Type B pancreatic cell (in vitro differentiated cells): ENCODE results near the gene SAMD5. TPM values are rescaled to one million over a fixed set of nuclear protein-coding genes. Genes with fewer than 3 reads are reported as not detected.
"Not testable (repeated sequence)": the region's sequence is repeated elsewhere in the genome, so short reads cannot be mapped to it uniquely, and the experiment has no call there.

Experiments used
- DNase-seq: peaks from one replicate; pipeline ENCODE4 v3.0.0; 2021; ENCODE audit warnings: mixed read lengths; ENCODE audit not compliant: unreplicated experiment; ENCODE audit errors: extremely low spot score
- H3K27ac Mint-ChIP-seq: 2 replicates; pipeline ENCODE4 v1.8.0; 2021; ENCODE audit warnings: mild to moderate bottlenecking, mixed read lengths
- H3K27me3 Mint-ChIP-seq: 2 replicates; pipeline ENCODE4 v1.8.0; 2021; ENCODE audit warnings: mixed read lengths
- H3K36me3 Mint-ChIP-seq: 2 replicates; pipeline ENCODE4 v1.8.0; 2021; ENCODE audit warnings: mixed read lengths
- H3K4me1 Mint-ChIP-seq: one replicate; pipeline ENCODE4 v1.8.0; 2021; ENCODE audit warnings: mixed read lengths; ENCODE audit not compliant: unreplicated experiment
- H3K4me3 Mint-ChIP-seq: 2 replicates; pipeline ENCODE4 v1.8.0; 2021; ENCODE audit warnings: mild to moderate bottlenecking, mixed read lengths
- H3K9me3 Mint-ChIP-seq: 2 replicates; pipeline ENCODE4 v1.8.0; 2021; ENCODE audit warnings: mixed read lengths
- CTCF ChIP-seq: fragments of 200-600 bp; sonication (generic); conservative IDR thresholded peaks from 2 replicates; pipeline ENCODE4 v1.5.0; 2021; ENCODE audit warnings: antibody characterized with exemption, mild to moderate bottlenecking
- total RNA-seq: library from RNA; stranded (reverse); gene quantifications from 2 replicates; pipeline ENCODE4 v1.2.1, GENCODE V29; 2021; ENCODE audit warnings: low replicate concordance

The SAMD5 gene
- total RNA-seq, 1 donor from 2014 or later = 11.5 TPM

- H3K27ac Mint-ChIP-seq = no peak overlapping the region
- H3K36me3 Mint-ChIP-seq = peaks cover 3% of the 10 kb centered on the region
- DNase-seq = no peak
- H3K27me3 Mint-ChIP-seq = no peaks in the 10 kb centered on the region
- H3K4me3 Mint-ChIP-seq = no peak overlapping the region
- no peaks in the 10 kb centered on the region for H3K4me1 Mint-ChIP-seq
- peaks cover 7% of the 10 kb centered on the region for H3K9me3 Mint-ChIP-seq
- TF ChIP-seq CTCF = no peak
Observed at GRCh38 chr6:147540075-147540474, 31.6 kb downstream of the SAMD5 start.

DNA sequence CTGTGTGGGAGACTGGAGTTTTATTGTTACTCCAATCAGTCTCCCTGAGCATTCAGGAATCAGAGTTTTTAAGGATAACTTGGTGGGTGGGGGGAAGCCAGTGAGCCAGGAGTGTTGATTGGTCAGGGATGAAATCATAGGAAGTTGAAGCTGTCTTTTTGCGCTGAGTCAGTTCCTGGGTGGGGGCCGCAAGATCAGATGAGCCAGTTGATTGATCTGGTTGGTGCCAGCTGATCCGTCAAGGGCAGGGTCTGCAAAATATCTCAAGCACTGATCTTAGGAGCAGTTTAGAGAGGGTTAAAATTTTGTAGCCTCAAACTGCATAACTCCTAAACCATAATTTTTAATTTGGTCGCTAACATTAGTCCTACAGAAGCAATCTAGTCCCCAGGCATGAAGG lies 33.9 kb downstream of the SAMD5 start:
- not testable (repeated sequence) for DNase-seq, H3K27me3 Mint-ChIP-seq, H3K9me3 Mint-ChIP-seq, H3K4me1 Mint-ChIP-seq, H3K27ac Mint-ChIP-seq, H3K36me3 Mint-ChIP-seq, H3K4me3 Mint-ChIP-seq

DNA sequence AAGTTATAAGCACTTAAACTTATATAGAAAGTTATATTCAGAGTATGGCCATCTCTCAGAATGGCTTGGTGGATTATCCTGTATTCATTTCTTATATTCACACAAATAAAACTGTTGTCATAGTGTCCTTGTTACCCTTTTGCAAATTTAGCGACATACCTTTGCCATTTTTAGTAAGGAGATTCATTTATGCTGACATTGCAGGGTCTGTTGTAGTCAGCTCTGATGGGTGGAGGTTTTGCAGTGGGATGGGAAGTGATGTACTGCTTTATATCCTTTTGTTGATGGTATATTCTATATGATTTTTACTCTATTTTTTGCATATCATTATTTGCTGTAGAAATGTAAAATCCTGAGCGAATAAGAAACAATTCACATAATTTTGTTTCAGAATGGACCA lies 35.9 kb downstream of the SAMD5 start:
- peaks cover 4% of the 10 kb centered on the region for H3K36me3 Mint-ChIP-seq
- DNase-seq = no peak
- no peak overlapping the region for H3K27ac Mint-ChIP-seq
- no peaks in the 10 kb centered on the region for H3K27me3 Mint-ChIP-seq
- TF ChIP-seq CTCF = no peak
- peaks cover 8% of the 10 kb centered on the region for H3K9me3 Mint-ChIP-seq
- H3K4me1 Mint-ChIP-seq = peaks cover 4% of the 10 kb centered on the region
- no peak overlapping the region for H3K4me3 Mint-ChIP-seq

- peaks cover 4% of the 10 kb centered on the region for H3K9me3 Mint-ChIP-seq
- no peak overlapping the region for H3K4me3 Mint-ChIP-seq
- H3K27ac Mint-ChIP-seq = no peak overlapping the region
- peaks cover 3% of the 10 kb centered on the region for H3K36me3 Mint-ChIP-seq
- no peak for DNase-seq
- peaks cover 4% of the 10 kb centered on the region for H3K4me1 Mint-ChIP-seq
- TF ChIP-seq CTCF = no peak
- H3K27me3 Mint-ChIP-seq = no peaks in the 10 kb centered on the region
Observed at GRCh38 chr6:147546501-147547368, 38.2 kb downstream of the SAMD5 start.

DNA sequence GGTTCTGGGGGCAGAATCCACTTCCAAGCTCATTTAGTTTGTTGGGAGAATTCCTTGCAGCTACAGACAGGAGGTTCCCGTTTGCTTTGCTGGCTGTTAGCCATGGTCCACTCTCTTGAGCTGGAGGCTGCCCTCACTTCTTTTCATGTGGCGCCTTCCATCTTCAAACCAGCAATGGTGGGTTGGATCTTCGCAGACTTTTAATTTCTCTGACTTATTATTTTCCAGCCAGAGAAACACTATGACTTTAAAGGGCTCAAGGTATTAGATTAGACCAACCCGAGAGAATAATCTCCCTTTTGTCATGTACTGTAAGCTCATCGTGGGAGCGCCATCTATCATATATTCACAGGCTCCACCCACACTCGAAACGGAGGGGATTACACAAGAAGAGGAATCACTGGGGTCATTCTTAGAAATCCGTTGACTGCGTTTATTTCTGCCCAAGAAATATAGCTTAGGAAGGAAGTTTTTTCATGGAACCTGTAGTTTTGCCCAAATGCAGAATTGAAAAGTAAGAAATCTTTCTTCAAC lies 38.9 kb downstream of the SAMD5 start:
- peaks cover 4% of the 10 kb centered on the region for H3K9me3 Mint-ChIP-seq
- no peak overlapping the region for H3K27ac Mint-ChIP-seq
- DNase-seq = no peak
- TF ChIP-seq CTCF = no peak
- peaks cover 3% of the 10 kb centered on the region for H3K36me3 Mint-ChIP-seq
- H3K4me1 Mint-ChIP-seq = peaks cover 4% of the 10 kb centered on the region
- H3K4me3 Mint-ChIP-seq = no peak overlapping the region
- no peaks in the 10 kb centered on the region for H3K27me3 Mint-ChIP-seq

GRCh38 chr6:147548921-147549475 lies 40.5 kb downstream of the SAMD5 start:
- H3K27ac Mint-ChIP-seq = no peak overlapping the region
- H3K4me3 Mint-ChIP-seq = no peak overlapping the region
- no peaks in the 10 kb centered on the region for H3K27me3 Mint-ChIP-seq
- no peak for DNase-seq
- peaks cover 3% of the 10 kb centered on the region for H3K36me3 Mint-ChIP-seq
- peaks cover 4% of the 10 kb centered on the region for H3K9me3 Mint-ChIP-seq
- TF ChIP-seq CTCF = no peak
- H3K4me1 Mint-ChIP-seq = peaks cover 4% of the 10 kb centered on the region
